ENCODE data around the gene GALR3. TPM values are rescaled to one million over a fixed set of nuclear protein-coding genes. Genes with fewer than 3 reads are reported as not detected.

Gene GALR3
- total and polyA plus RNA-seq, 10 donors = not detected

GRCh38 chr22:37842015-37842793, 19.0 kb downstream of the GALR3 start:
- intact Hi-C loops (cut with DNase I; ENCODE audit: low total_unique reads) = no loop called here

DNA sequence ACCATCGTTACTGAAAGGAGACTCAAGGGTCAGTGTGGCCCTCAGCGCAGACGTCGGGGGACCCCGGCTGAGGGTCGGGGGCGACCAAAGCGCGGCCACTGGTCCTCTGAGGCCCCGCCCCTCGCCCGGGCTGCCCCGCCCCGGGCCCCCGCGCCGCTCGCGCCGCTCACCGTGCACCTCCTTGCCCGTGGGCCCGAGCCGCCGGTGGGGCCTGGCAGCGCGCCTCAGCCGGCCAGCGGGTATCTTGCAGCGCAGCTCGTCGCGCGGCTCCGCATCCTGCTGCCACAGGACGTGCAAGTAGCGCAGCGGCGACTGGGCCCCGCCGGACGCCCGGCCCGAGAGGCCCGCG, 20.5 kb downstream of the GALR3 start:
- TF ChIP-seq POLR2AphosphoS5 (IDR thresholded peaks at IDR 0.05) (no peak), CTCF (IDR thresholded peaks at IDR 0.05 in 8 of 11, conservative IDR thresholded peaks at IDR 0.05 in 3 of 11) (no peak), POLR2A (IDR thresholded peaks at IDR 0.05) (no peak)
- H3K4me1 ChIP-seq = peaks cover 13 to 40% (median 28%) of the 10 kb centered on the region in 6 donors
- whole genome bisulfite sequencing, 5 donors = 0 to 1% (median 0%) methylated on average over 10 to 46 of the region's 46 CpGs
- peaks cover 0 to 16% (median 8%) of the 10 kb centered on the region in 6 donors for H3K36me3 ChIP-seq
- no peaks in the 10 kb centered on the region for H3K27me3 ChIP-seq (replicated peaks in 1 of 7)
- H3K4me3 ChIP-seq = peak overlapping the region; percentile 62 to 100 (median 84)
- peak overlapping the region; percentile 45 to 96 (median 92) for H3K27ac ChIP-seq
- DNase-seq = peak; percentile 94
- intact Hi-C loops (cut with DNase I; ENCODE audit: low total_unique reads) = no loop called here
- no peaks in the 10 kb centered on the region for H3K9me3 ChIP-seq

More at GRCh38 chr22:37842015-37842793, 19.0 kb downstream of the GALR3 start:
- H3K27me3 ChIP-seq (replicated peaks in 1 of 7) = no peaks in the 10 kb centered on the region
- no peak for DNase-seq
- peaks cover 13 to 28% (median 20%) of the 10 kb centered on the region in 6 donors for H3K4me1 ChIP-seq
- TF ChIP-seq POLR2A (IDR thresholded peaks at IDR 0.05) (no peak), POLR2AphosphoS5 (IDR thresholded peaks at IDR 0.05) (no peak), CTCF (IDR thresholded peaks at IDR 0.05 in 8 of 11, conservative IDR thresholded peaks at IDR 0.05 in 3 of 11) (no peak)
- H3K27ac ChIP-seq = no peak overlapping the region
- 84 to 93% (median 90%) methylated on average over 10 of the region's 10 CpGs for WGBS, 5 donors
- peak overlapping the region in 1 of 8 donors; percentile 100 for H3K4me3 ChIP-seq
- peaks cover 0 to 31% (median 23%) of the 10 kb centered on the region in 6 donors for H3K36me3 ChIP-seq
- no peaks in the 10 kb centered on the region for H3K9me3 ChIP-seq

GRCh38 chr22:37844904-37845329, 21.7 kb downstream of the GALR3 start:
- H3K4me3 ChIP-seq = peak overlapping the region; percentile 26 to 100 (median 84)
- intact Hi-C loops (cut with DNase I; ENCODE audit: low total_unique reads) = no loop called here

More at GRCh38 chr22:37844904-37845329, 21.7 kb downstream of the GALR3 start:
- Histone ChIP-seq H3K27me3 (replicated peaks in 1 of 7) (no peaks in the 10 kb centered on the region), H3K36me3 (peaks cover 0 to 4% (median under 1%) of the 10 kb centered on the region in 6 donors), H3K27ac (peak overlapping the region; percentile 78 to 96 (median 92)), H3K4me1 (peaks cover 15 to 49% (median 33%) of the 10 kb centered on the region in 6 donors), H3K9me3 (no peaks in the 10 kb centered on the region)
- TF ChIP-seq CTCF (IDR thresholded peaks at IDR 0.05 in 8 of 11, conservative IDR thresholded peaks at IDR 0.05 in 3 of 11) = no peak
- no peak for TF ChIP-seq POLR2A (IDR thresholded peaks at IDR 0.05)
- TF ChIP-seq POLR2AphosphoS5 (IDR thresholded peaks at IDR 0.05) = no peak
- WGBS, 5 donors = 76 to 91% (median 83%) methylated on average over 6 of the region's 6 CpGs
- DNase-seq = no peak

All from spleen (tissue), 11 donors.